DMS153 (cell line): ENCODE data around the gene VAV3.
A peak's percentile ranks its signal among the peaks of the same experiment; 100 is the strongest.

Source experiments
- DNase-seq: peaks from one replicate; lab custom pipeline; 2025; lab: John Stamatoyannopoulos, UW

The VAV3 gene

DNA sequence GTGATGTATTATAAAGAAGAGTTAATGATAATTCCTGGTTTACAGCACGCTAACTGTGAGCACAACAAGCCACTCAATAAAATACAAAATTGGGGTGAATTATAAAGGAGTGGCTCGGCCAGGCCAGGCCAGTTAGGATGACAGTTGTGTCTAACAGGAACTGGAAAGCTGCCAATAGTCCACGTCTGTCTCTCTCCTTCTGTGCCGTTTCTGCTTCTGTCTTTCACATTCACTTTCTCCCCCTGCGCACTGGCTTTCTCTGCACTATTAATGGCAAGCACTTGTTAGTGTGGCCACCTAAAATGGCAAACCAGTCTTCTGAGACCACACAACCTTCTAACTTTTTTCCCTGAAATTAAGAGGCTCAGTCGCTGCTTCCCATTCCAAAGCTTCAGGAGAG, 429.9 kb downstream of the VAV3 start:
- DNase-seq: no peak

DNA sequence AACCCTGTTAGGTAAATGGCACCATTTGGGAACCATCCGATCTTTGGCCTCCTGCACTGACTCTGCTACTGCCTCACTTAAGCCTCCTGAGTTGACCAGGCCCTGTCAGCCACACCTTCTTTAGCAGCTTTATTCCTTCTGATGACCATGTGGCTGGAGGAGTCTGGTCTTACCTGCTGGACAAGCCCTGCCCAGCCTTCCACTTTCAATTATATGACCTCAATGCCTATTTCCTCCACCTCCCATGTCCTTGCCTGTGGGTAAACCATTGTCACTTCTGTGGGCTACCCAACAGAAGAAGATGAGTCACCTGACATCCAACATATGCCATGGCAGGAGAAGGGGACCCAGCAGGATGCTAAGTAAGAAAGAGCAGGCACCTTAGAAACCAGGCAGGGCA, 430.3 kb downstream of the VAV3 start:
- DNase-seq: no peak

DNA sequence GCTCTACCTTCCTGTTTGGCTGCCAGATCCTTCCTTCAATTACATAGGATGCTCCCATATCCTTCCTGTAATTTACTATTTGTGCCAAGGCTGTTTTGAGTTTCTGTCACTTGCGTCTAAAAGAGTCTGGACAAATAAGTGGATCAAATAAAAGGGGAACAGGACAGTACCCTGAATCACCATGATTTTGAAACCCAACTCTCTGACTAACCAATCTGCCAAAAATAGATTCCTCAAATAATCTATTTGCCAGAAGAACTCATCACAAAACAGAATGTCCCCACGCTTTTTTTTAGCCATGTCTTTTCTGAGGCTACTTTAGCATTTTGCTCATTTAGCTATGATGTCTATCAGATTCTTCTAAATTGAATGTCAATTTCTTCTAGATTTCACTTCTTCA, 431.5 kb downstream of the VAV3 start:
- DNase-seq: no peak

DNA sequence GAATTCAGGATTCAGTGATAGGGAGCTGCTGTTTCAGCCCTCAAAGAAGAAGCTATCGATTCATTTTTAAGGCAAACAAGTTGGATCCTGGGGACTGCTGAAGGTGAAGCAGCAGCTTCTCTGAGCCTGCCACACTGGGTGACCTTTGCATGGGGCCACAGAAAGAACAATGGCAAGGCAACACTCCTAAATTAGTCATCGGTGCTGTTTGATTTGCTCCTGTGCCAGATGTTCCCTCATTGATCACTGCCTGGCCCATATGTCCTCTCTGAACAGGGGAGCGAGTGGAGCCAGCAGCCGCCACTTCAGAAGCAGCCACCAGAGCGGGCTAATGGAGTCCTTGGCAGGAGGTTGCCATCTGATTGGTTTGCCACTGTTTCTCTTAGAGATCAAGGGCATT, 432.7 kb downstream of the VAV3 start:
- DNase-seq: peak; percentile 19

DNA sequence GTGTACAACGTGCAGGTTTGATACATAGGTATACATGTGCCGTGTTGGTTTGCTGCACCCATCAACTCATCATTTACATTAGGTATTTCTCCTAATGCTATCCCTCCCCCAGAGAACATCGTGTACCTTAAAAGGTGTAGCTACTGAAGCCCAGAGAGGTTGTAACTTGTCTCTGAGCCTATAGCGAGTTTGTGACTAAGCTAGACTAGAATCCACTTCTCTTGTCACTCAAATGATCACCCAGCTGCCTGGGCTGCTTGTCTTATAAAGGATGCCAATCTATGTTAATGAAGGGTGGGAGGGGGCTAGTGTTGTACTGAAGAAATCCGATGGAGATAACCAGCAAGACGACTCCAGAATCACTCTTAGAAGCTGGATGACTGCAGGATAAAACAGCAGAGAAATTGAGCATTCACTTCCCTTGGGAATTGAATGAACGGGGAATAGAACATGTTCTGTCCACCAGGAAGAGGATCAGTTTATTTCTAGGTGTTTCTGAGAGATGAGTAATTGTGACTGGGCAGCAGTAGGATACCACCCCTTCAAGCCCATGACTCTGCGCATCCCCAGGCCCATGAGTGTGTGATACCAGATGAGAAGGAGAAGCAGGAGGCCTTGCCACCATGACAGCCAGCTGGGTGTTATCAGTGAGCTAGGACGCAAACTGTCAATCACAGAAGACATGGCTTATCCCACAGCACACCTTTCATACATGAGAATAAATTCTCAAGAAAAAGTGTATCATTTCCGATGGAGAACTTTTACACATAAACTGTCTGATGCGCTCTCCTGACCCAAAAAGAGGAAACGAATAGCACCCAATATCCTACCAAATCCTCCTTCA, 433.7 kb downstream of the VAV3 start:
- DNase-seq: no peak

DNA sequence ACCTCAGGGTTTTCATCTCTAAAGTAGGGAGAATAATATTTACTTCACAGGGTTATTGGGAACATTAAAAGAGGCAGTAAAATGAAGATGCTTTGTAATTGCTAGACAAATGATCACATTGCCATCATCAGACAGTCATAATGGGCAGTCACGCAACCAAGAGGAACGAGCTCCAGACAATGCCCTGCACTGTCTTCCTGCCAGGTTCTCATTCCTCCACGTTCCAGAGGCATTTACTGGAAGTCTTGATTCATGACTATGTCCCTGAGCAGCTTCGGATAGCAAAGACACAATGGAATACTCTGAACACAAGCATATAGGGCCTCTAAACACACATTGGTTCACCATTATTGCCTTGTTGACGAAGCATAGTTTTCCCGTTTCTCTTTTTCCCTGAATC, 434.4 kb downstream of the VAV3 start:
- DNase-seq: peak; percentile 15

DNA sequence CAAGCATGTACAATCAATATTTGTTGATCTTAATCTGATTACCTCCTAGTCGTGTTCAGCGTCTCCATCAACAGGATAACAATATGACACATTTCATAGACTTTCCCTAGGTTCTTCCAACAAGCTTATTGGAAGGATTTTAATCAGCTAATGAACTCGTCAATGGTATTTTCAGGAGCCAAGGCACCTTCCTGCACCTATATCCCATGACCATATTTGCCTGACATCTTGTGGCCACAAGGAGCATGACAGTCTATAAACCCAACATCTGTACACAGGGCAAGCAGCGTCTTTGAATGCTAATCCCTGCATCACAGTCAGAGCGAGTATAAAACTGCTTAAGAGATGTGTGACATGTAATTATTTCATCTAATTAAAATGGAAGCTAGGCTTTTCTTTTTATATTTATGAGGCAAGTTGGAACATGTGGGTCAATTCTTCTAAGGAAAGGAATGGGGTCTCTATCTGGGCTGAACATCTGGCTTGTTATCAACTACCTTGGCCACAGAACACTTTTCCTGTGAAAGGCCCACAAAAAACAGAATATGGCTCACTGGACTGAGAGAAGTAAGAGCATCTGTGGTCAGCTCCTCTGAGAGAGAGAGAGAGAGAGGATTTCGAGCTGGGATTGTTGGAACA, 435.4 kb downstream of the VAV3 start:
- DNase-seq: peak; percentile 40

DNA sequence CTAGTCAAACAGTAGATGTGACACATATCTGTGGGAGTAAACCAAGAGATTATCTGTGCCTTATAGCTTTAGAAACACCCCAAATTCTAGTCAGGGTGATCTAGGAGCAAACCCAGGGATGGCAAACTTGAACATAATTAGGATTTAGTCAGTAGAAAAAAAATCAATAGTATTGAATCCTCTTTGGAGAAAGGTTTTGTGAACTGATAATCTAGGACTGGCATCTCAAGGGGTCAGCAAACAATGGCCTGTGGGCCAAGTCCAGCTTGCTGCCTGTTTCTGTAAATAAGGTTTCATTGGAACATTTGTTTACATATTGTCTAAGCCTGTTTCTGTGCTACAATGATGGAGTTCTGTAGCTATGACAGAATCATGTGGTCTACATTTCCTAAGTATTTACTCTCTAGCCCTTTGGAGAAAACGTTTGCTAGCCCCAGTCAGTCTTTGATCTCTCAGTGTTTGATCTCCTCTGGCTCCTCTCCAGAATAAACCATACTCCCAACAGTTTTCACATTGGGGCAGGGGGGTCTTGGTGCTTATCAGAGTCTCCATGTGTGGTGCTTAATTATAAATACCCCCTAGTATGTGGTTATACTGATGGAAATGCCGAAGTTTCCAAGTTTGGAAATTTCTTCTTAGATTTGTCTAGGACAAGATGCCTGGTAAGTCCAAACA, 438.3 kb downstream of the VAV3 start:
- no peak for DNase-seq

DNA sequence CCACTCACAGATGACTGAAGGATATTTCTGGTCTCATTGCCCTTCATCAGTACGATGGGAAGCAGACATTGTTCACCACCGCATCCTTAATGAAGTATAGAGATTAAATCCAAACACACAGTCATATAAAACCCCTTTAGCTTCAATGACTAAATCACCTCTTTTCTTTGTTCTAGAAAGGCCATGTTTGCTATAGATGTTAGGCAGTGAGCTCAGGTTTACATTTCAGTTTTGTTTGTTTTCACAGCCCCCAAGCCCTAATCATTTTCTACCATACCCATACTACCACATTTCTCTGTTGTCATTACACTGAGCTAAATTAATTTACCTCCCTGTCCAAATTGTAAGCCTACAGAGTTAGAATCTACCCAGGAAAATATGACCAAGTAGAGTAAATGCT, 439.0 kb downstream of the VAV3 start:
- DNase-seq: peak; percentile 62

DNA sequence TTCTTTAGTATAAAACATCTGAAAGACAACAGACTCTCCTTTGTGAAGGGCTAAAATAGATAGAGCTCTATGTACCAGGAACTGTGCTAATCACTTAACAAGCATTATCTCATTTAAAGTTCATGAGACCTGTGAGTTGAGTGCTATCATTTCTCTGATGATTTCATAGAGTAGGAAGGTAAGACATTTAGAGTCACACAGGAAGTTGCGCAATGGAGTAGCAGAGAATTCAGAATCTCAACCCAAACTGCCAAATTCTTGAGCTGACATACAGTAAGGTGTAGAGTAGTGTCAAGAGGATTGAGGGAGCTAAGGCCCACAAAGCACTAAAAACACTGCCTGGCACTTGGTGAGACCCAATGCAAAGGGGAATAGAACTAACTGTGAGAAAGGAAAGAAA, 439.8 kb downstream of the VAV3 start:
- no peak for DNase-seq

DNA sequence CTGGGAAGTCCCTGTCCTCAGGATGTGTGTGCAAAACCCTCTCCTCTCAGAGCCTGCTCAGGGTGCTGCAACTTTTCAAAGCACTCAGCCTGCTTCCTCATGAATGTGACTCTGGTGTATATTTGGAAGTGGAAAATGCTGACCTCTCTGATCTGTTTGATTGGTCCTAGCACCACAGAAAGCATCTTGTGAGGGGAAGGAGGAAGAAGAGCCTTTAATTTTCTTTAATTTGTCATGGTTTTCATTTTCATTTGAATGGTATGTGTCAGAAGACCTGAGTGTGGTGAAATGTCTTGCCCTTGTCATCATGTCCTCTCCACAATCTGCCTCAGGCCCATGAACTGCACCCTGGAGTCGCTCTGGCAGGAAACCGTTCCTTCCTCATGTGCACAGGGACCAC, 440.7 kb downstream of the VAV3 start:
- DNase-seq: no peak

DNA sequence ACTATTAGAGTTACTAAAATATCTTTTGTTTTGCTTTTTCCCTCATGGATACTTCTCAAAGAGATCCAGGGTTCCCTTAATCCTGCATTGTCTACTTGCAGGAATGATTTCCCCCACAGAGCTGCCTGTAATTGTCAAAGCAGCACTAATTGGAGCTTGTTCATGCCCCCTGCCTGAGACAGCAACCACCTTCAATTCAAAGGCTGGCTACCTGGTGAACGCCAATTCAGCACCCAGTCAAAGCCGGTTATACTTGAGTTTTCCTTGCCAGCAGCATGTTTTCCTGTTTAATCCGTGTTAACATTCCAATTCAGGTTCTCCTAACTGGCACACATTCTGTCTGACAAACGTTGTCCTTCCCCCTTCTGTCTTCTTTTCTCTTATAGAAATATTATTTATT, 441.2 kb downstream of the VAV3 start:
- no peak for DNase-seq

DNA sequence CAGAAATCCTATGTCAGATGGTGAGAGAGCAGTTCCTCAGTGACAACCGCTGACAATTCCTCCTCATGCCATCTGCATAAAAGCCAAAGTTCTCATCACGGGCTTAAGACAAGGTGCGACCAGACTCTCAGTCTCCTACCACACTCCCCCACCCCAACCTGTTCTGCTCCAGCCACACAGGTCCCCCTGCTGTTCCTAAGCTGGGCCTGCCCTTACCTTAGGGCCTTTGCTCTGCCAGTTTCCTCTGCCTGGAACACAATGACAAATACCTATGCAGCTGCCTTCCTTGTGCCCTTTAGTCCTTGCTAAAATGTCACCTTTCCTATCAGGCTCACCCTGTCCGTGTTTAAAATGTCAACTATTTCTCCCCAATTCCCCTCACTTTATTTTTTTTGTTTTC, 441.9 kb downstream of the VAV3 start:
- DNase-seq: no peak
